Spleen (tissue), 11 donors: ENCODE results near the gene CHST13. TPM values are rescaled to one million over a fixed set of nuclear protein-coding genes. Genes with fewer than 3 reads are reported as not detected.
"Not testable (repeated sequence)": the region's sequence is repeated elsewhere in the genome, so short reads cannot be mapped to it uniquely, and the experiment has no call there.

Experiments
- DNase-seq: peaks from one replicate; pipeline ENCODE4 v3.0.0-alpha.2; 2020
- H3K27ac ChIP-seq, 8 donors: fragments of 200-600 bp; sonication (generic) in 7 of 8; 1 replicate in 4 of 8; 2 replicates in 4 of 8; pipeline versions ENCODE4 v1.5.0 to v1.8.0; 2016 to 2021; ENCODE audit warnings: inconsistent platforms in 4 of 8, mild to moderate bottlenecking in 4 of 8, moderate library complexity in 1 of 8
- H3K27me3 ChIP-seq, 7 donors: fragments of 200-600 bp; sonication (generic) in 6 of 7; replicated peaks in 1 of 7; 1 replicate in 4 of 7; 2 replicates in 3 of 7; pipeline versions ENCODE4 v1.5.0 to v1.8.0; 2016 to 2021; ENCODE audit warnings: inconsistent platforms in 3 of 7, mild to moderate bottlenecking in 1 of 7
- H3K36me3 ChIP-seq, 6 donors: fragments of 200-600 bp; sonication (generic) in 5 of 6; 1 replicate in 4 of 6; 2 replicates in 2 of 6; pipeline versions ENCODE4 v1.5.0 to v1.8.0; 2016 to 2021; ENCODE audit warnings: inconsistent platforms in 2 of 6
- H3K4me1 ChIP-seq, 6 donors: fragments of 200-600 bp; sonication (generic) in 5 of 6; 1 replicate in 3 of 6; 2 replicates in 3 of 6; pipeline versions ENCODE4 v1.5.0 to v1.8.0; 2016 to 2021; ENCODE audit warnings: inconsistent platforms in 3 of 6
- H3K4me3 ChIP-seq, 8 donors: fragments of 200-600 bp; sonication (generic) in 7 of 8; 1 replicate in 4 of 8; 2 replicates in 4 of 8; pipeline versions ENCODE4 v1.5.0 to v1.8.0; 2016 to 2021; ENCODE audit warnings: inconsistent platforms in 4 of 8, mild to moderate bottlenecking in 4 of 8, moderate library complexity in 2 of 8
- H3K9me3 ChIP-seq, 8 donors: fragments of 200-600 bp; sonication (generic) in 7 of 8; 1 replicate in 4 of 8; 2 replicates in 4 of 8; pipeline versions ENCODE4 v1.5.0 to v1.8.0; 2016 to 2021; ENCODE audit warnings: inconsistent platforms in 4 of 8
- CTCF ChIP-seq, 11 experiments: fragments of 200-600 bp in 7 of 11; fragments of 450-650 bp in 4 of 11; sonication (generic) in 4 of 11; IDR thresholded peaks in 8 of 11; conservative IDR thresholded peaks in 3 of 11; 1 replicate in 7 of 11; 2 replicates in 4 of 11; pipeline versions ENCODE4 v1.4.0 to v1.8.0; 2016 to 2021; ENCODE audit warnings: antibody characterized with exemption in 11 of 11, inconsistent platforms in 4 of 11, mild to moderate bottlenecking in 1 of 11
- POLR2A ChIP-seq, 3 donors: fragments of 450-650 bp; IDR thresholded peaks; one replicate each; pipeline ENCODE4 v1.5.1; 2017; ENCODE audit warnings: antibody characterized with exemption in 3 of 3, mild to moderate bottlenecking in 1 of 3
- POLR2AphosphoS5 ChIP-seq, 3 donors: sonication (generic); formaldehyde crosslinking; IDR thresholded peaks; one replicate each; pipeline ENCODE4 v1.5.1; 2017; ENCODE audit warnings: antibody characterized with exemption in 3 of 3
- WGBS, 5 donors: extraction: QIAGEN DNeasy Blood & Tissue Kit in 3 of 5; methylation state at CpG; one replicate each; pipeline versions ENCODE4 v1.1.5 to v1.1.7; 2013 to 2018; 5-methylcytosine and 5-hydroxymethylcytosine counted together
- intact Hi-C: fragments of 100-400 bp; cut with DNase I; formaldehyde crosslinking; loops from one replicate; pipeline ENCODE4 v1.15.0; 2023; ENCODE audit warnings: low total_unique reads
- polyA plus RNA-seq, 3 donors: library from polyadenylated mRNA; stranded (reverse); fragments of 200-250 nt; gene quantifications; one replicate each; pipeline ENCODE4 v1.2.1, GENCODE V29; 2013
- total RNA-seq, 7 donors: library from RNA; depleted of rRNA in 3 of 7; stranded (reverse); fragments of >200 nt in 3 of 7; fragmentation: NEBNext Ultra II Directional in 4 of 7; extraction: Animal tissue kit (Norgen Biotek cat#: 25700) in 4 of 7; gene quantifications; one replicate each; pipeline versions ENCODE4 v1.1.0 to v1.2.1, GENCODE V29; 2016 to 2021
- donor health status: healthy with polysubstance abuse.
- donor health status: DM: no; HTN: no; CAD: no; lungs with moderate emphysema.
- donor health status: DM: no; HTN: no; CAD: no.
- donor health status: Bipolar disorder and iron deficiency.
- donor health status: healthy.
- donor health status: DM: no; HTN: no; CAD: no.
- donor health status: DM: yes; HTN: yes; CAD: no.

CHST13 gene
- total and polyA plus RNA-seq, 10 donors = 0.26 to 11.2 (median 2.9) TPM

GRCh38 chr3:126531051-126531330 lies 7.0 kb downstream of the CHST13 start:
- intact Hi-C loops = no loop called here
- H3K4me3 ChIP-seq = no peak overlapping the region
- 89 to 95% (median 90%) methylated on average over 1 to 6 of the region's 6 CpGs for whole genome bisulfite sequencing, 5 donors
- peak overlapping the region in 5 of 8 donors; percentile 67 to 93 (median 88) for H3K27ac ChIP-seq
- peaks cover 0 to 22% (median 0%) of the 10 kb centered on the region in 7 donors for H3K27me3 ChIP-seq
- DNase-seq = no peak
- TF ChIP-seq POLR2A (IDR thresholded peaks at IDR 0.05) (no peak), CTCF (IDR thresholded peaks at IDR 0.05 in 8 of 11, conservative IDR thresholded peaks at IDR 0.05 in 3 of 11) (no peak), POLR2AphosphoS5 (IDR thresholded peaks at IDR 0.05) (no peak)
- peaks cover 0 to 51% (median 22%) of the 10 kb centered on the region in 6 donors for H3K4me1 ChIP-seq
- no peaks in the 10 kb centered on the region for H3K9me3 ChIP-seq
- no peaks in the 10 kb centered on the region for H3K36me3 ChIP-seq

GRCh38 chr3:126533506-126533905 lies 9.6 kb downstream of the CHST13 start:
- H3K4me3 ChIP-seq = no peak overlapping the region
- H3K27ac ChIP-seq = no peak overlapping the region
- no peaks in the 10 kb centered on the region for H3K9me3 ChIP-seq
- H3K36me3 ChIP-seq = no peaks in the 10 kb centered on the region
- TF ChIP-seq POLR2AphosphoS5 (IDR thresholded peaks at IDR 0.05) (no peak), POLR2A (IDR thresholded peaks at IDR 0.05) (no peak), CTCF (IDR thresholded peaks at IDR 0.05 in 8 of 11, conservative IDR thresholded peaks at IDR 0.05 in 3 of 11) (no peak)
- peaks cover 0 to 26% (median 0%) of the 10 kb centered on the region in 7 donors for H3K27me3 ChIP-seq
- intact Hi-C loops = no loop called here
- H3K4me1 ChIP-seq = peaks cover 0 to 39% (median 16%) of the 10 kb centered on the region in 6 donors
- no peak for DNase-seq

GRCh38 chr3:126534716-126535115 lies 10.8 kb downstream of the CHST13 start:
- intact Hi-C loops, DNase-seq: not testable (repeated sequence)

GRCh38 chr3:126535636-126536035 lies 11.7 kb downstream of the CHST13 start:
- Histone ChIP-seq H3K27ac (no peak overlapping the region), H3K4me3 (no peak overlapping the region), H3K27me3 (peaks cover 0 to 21% (median 0%) of the 10 kb centered on the region in 7 donors), H3K36me3 (no peaks in the 10 kb centered on the region), H3K9me3 (no peaks in the 10 kb centered on the region), H3K4me1 (peaks cover 0 to 26% (median 7%) of the 10 kb centered on the region in 6 donors)
- intact Hi-C loops = no loop called here
- TF ChIP-seq POLR2A (IDR thresholded peaks at IDR 0.05) (no peak), CTCF (IDR thresholded peaks at IDR 0.05 in 8 of 11, conservative IDR thresholded peaks at IDR 0.05 in 3 of 11) (no peak), POLR2AphosphoS5 (IDR thresholded peaks at IDR 0.05) (no peak)
- peak; percentile 66 for DNase-seq

More at GRCh38 chr3:126534716-126535115, 10.8 kb downstream of the CHST13 start:
- not testable (repeated sequence) for H3K36me3 ChIP-seq, H3K9me3 ChIP-seq, H3K27ac ChIP-seq, H3K4me3 ChIP-seq
- H3K27me3 ChIP-seq = peaks cover 0 to 26% (median 0%) of the 10 kb centered on the region in 7 donors
- H3K4me1 ChIP-seq = peaks cover 0 to 27% (median 10%) of the 10 kb centered on the region in 6 donors
- WGBS, 5 donors = 84 to 97% (median 91%) methylated on average over 5 to 7 of the region's 7 CpGs

- Histone ChIP-seq H3K9me3 (no peaks in the 10 kb centered on the region), H3K36me3 (no peaks in the 10 kb centered on the region), H3K27ac (no peak overlapping the region), H3K4me3 (no peak overlapping the region), H3K27me3 (peaks cover 0 to 21% (median 0%) of the 10 kb centered on the region in 7 donors), H3K4me1 (peaks cover 0 to 26% (median 9%) of the 10 kb centered on the region in 6 donors)
- DNase-seq = peak; percentile 60
- TF ChIP-seq POLR2AphosphoS5 (IDR thresholded peaks at IDR 0.05) (no peak), CTCF (IDR thresholded peaks at IDR 0.05 in 8 of 11, conservative IDR thresholded peaks at IDR 0.05 in 3 of 11) (no peak), POLR2A (IDR thresholded peaks at IDR 0.05) (no peak)
- 84 to 89% (median 85%) methylated on average over 2 to 3 of the region's 3 CpGs; no CpG with 5 or more reads in 1 of the 5 donors for WGBS, 5 donors
- intact Hi-C loops = no loop called here
Observed at GRCh38 chr3:126536126-126536525, 12.2 kb downstream of the CHST13 start.
